ENCODE results near the gene FRS3.

- no peak for TF ChIP-seq CTCF (IDR thresholded peaks at IDR 0.05)
- no peak for TF ChIP-seq EP300 (IDR thresholded peaks at IDR 0.05)
- TF ChIP-seq POLR2AphosphoS5 (IDR thresholded peaks at IDR 0.05) = no peak
Observed at GRCh38 chr6:41757931-41758640, 21.6 kb downstream of the FRS3 start.
